Upper lobe of left lung (tissue), 6 donors: ENCODE measurements around the gene AJAP1. TPM values are rescaled to one million over a fixed set of nuclear protein-coding genes. Genes with fewer than 3 reads are reported as not detected.

Experiments
- ATAC-seq, 2 donors: fragments of 200-7000 bp; cut with Tn5 transposase; one replicate each; pipeline ENCODE4 v1.9.1; 2022; ENCODE audit warnings: mild to moderate bottlenecking in 2 of 2, moderate library complexity in 2 of 2; ENCODE audit not compliant: low FRiP score in 2 of 2
- DNase-seq, 2 donors: peaks; one replicate each; pipeline ENCODE4 v3.0.0-alpha.2; 2019 to 2020
- H3K27ac ChIP-seq, 4 donors: fragments of 200-600 bp; sonication (generic); one replicate each; pipeline ENCODE4 v1.5.1; 2016 to 2019
- H3K27me3 ChIP-seq, 4 donors: fragments of 200-600 bp; sonication (generic); one replicate each; pipeline ENCODE4 v1.5.1; 2017 to 2019
- H3K36me3 ChIP-seq, 4 donors: fragments of 200-600 bp; sonication (generic); one replicate each; pipeline ENCODE4 v1.5.1; 2016 to 2019
- H3K4me1 ChIP-seq, 4 donors: fragments of 200-600 bp; sonication (generic); one replicate each; pipeline ENCODE4 v1.5.1; 2018 to 2019
- H3K4me3 ChIP-seq, 4 donors: fragments of 200-600 bp; sonication (generic); one replicate each; pipeline ENCODE4 v1.5.1; 2017 to 2019; ENCODE audit warnings: mild to moderate bottlenecking in 2 of 4, moderate library complexity in 1 of 4
- H3K9me3 ChIP-seq, 4 donors: fragments of 200-600 bp; sonication (generic); one replicate each; pipeline ENCODE4 v1.5.1; 2018 to 2019
- EP300 ChIP-seq, 4 donors: sonication (generic); formaldehyde crosslinking; IDR thresholded peaks; one replicate each; pipeline ENCODE4 v1.5.1; 2017; ENCODE audit warnings: antibody characterized with exemption in 4 of 4, control low read depth in 2 of 4
- POLR2A ChIP-seq, 4 donors: fragments of 450-650 bp; IDR thresholded peaks; one replicate each; pipeline ENCODE4 v1.5.1; 2016 to 2017; ENCODE audit warnings: antibody characterized with exemption in 4 of 4, mild to moderate bottlenecking in 2 of 4
- POLR2AphosphoS5 ChIP-seq, 2 donors: sonication (generic); formaldehyde crosslinking; IDR thresholded peaks; one replicate each; pipeline ENCODE4 v1.5.1; 2017; ENCODE audit warnings: antibody characterized with exemption in 2 of 2
- WGBS, 2 donors: methylation state at CpG; one replicate each; pipeline ENCODE4 v1.1.5; 2017 to 2018; 5-methylcytosine and 5-hydroxymethylcytosine counted together
- total RNA-seq, 6 donors: library from RNA; depleted of rRNA in 4 of 6; stranded (reverse); fragments of >200 nt in 4 of 6; gene quantifications; one replicate each; pipeline versions ENCODE4 v1.1.0 to v1.2.1, GENCODE V29; 2016 to 2021
- TF ChIP-seq, protein P1 (sequence below), 6 experiments: fragments of 450-650 bp in 4 of 6; fragments of 200-600 bp in 2 of 6; sonication (generic) in 2 of 6; IDR thresholded peaks; one replicate each; pipeline ENCODE4 v1.5.1; 2016 to 2019; ENCODE audit warnings: antibody characterized with exemption in 6 of 6
- donor health status: DM: no; HTN: no; CAD: no; lungs with moderate emphysema.
- donor health status: DM: no; HTN: yes; CAD: no; lungs with severe emphysema.

Gene AJAP1
- total RNA-seq, 6 donors from 2014 or later = 0.54 to 4.6 (median 2.9) TPM

DNA sequence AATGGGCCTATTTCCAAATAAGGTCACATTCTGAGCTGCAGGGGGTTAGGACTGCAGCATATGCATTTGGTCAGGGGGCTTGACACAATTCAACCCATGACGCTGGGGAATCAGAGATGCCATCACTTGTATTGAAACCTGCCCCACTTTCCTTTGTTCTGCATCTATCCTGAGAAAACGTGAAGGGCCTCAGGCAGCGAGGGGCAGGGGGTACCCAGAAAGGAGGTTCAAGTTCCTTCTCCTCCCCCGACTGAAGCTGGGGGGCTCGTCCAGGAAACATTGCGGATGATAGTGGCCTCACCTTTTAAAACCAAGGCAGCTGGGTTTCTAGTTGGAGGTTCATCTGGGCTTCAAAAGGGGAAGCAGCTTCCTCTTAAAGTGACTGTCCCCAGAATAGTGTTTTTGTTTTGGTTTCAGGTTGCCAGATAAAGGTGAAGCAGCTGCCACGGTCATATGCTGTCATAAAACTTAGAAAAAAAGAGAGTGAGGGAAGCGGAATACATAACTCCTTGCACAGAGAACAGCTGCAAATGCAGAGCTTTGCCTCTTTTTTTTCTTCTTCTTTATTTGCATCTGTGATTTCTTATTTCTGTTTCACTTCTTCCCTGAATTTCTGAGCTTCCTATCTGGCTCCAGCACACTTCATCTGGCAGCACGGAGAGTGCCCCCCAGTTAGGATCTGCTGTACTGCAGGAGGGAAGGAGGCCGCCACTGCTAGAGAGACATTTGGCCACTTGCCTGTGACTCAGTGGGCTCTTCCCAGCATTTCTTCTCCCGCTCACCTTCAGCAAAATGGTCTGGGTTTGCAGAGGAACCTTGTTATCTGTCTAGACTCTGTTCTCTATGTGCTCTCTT, 142.0 kb downstream of the AJAP1 start:
- Histone ChIP-seq H3K27me3 (no peaks in the 10 kb centered on the region), H3K27ac (no peak overlapping the region), H3K36me3 (no peaks in the 10 kb centered on the region), H3K9me3 (peaks cover 0 to 12% (median 0%) of the 10 kb centered on the region in 4 donors), H3K4me1 (no peaks in the 10 kb centered on the region), H3K4me3 (no peak overlapping the region)
- TF ChIP-seq, protein P1, sequence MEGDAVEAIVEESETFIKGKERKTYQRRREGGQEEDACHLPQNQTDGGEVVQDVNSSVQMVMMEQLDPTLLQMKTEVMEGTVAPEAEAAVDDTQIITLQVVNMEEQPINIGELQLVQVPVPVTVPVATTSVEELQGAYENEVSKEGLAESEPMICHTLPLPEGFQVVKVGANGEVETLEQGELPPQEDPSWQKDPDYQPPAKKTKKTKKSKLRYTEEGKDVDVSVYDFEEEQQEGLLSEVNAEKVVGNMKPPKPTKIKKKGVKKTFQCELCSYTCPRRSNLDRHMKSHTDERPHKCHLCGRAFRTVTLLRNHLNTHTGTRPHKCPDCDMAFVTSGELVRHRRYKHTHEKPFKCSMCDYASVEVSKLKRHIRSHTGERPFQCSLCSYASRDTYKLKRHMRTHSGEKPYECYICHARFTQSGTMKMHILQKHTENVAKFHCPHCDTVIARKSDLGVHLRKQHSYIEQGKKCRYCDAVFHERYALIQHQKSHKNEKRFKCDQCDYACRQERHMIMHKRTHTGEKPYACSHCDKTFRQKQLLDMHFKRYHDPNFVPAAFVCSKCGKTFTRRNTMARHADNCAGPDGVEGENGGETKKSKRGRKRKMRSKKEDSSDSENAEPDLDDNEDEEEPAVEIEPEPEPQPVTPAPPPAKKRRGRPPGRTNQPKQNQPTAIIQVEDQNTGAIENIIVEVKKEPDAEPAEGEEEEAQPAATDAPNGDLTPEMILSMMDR (IDR thresholded peaks at IDR 0.05) = no peak
- TF ChIP-seq POLR2AphosphoS5 (IDR thresholded peaks at IDR 0.05) (no peak), POLR2A (IDR thresholded peaks at IDR 0.05) (no peak), EP300 (IDR thresholded peaks at IDR 0.05) (no peak)
- 80 to 82% methylated on average over 10 to 11 of the region's 11 CpGs for WGBS, 2 donors
- DNase-seq (no peak), ATAC-seq (no peak)

DNA sequence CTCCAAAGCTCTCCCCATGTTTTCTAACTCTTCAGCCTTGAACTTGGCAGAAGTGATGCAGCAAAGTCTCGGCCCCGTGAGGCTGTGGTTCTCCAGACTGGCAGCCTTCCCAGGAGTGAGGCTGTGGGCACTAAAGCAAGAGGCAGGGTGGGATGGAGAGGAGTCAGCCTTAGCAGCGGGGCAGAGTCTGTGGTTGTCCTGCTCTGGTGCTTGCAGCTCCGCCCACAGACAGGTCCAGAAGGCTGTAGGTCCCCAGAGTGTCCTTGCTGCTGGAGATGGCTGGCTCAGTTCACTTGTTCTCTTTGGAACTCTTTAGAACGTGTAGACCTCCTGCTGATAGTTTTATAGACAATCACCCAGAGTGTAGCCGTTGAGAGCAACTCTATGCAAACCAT, 142.6 kb downstream of the AJAP1 start:
- ATAC-seq (no peak), DNase-seq (no peak)
- TF ChIP-seq POLR2A (IDR thresholded peaks at IDR 0.05) = no peak
- no peak for TF ChIP-seq EP300 (IDR thresholded peaks at IDR 0.05)
- no peak for TF ChIP-seq POLR2AphosphoS5 (IDR thresholded peaks at IDR 0.05)
- TF ChIP-seq, protein P1 (IDR thresholded peaks at IDR 0.05) = no peak
- H3K9me3 ChIP-seq = peaks cover 0 to 12% (median 0%) of the 10 kb centered on the region in 4 donors
- H3K27me3 ChIP-seq = no peaks in the 10 kb centered on the region
- H3K36me3 ChIP-seq = no peaks in the 10 kb centered on the region
- no peaks in the 10 kb centered on the region for H3K4me1 ChIP-seq
- WGBS, 2 donors = 86 to 91% methylated on average over 6 of the region's 6 CpGs
- no peak overlapping the region for H3K27ac ChIP-seq
- H3K4me3 ChIP-seq = no peak overlapping the region

DNA sequence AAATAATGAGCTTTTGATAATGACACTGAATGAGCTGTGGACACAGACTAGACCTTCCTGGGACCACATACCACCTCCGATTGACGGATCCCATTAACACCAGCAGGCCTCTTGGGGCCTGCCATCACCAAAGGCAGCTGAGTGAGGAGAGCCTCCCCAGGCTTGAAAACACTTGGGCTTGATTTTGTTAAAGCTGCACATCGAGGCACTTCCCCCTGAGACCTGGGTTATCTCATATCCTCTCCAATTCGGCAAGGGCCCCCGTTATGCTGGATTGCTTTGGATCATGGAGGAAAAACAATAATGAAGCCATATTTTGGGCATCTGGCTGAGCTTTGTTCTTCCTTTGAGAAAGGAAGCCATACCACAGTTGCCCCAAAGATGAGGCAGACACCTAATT, 143.0 kb downstream of the AJAP1 start:
- no peak overlapping the region for H3K27ac ChIP-seq
- H3K27me3 ChIP-seq = no peaks in the 10 kb centered on the region
- 85 to 90% methylated on average over 2 to 5 of the region's 5 CpGs for WGBS, 2 donors
- H3K9me3 ChIP-seq = peaks cover 0 to 12% (median 0%) of the 10 kb centered on the region in 4 donors
- no peak overlapping the region for H3K4me3 ChIP-seq
- ATAC-seq (no peak), DNase-seq (no peak)
- no peak for TF ChIP-seq POLR2A (IDR thresholded peaks at IDR 0.05)
- no peak for TF ChIP-seq EP300 (IDR thresholded peaks at IDR 0.05)
- TF ChIP-seq POLR2AphosphoS5 (IDR thresholded peaks at IDR 0.05) = no peak
- TF ChIP-seq, protein P1 (IDR thresholded peaks at IDR 0.05) = no peak
- H3K36me3 ChIP-seq = no peaks in the 10 kb centered on the region
- no peaks in the 10 kb centered on the region for H3K4me1 ChIP-seq

DNA sequence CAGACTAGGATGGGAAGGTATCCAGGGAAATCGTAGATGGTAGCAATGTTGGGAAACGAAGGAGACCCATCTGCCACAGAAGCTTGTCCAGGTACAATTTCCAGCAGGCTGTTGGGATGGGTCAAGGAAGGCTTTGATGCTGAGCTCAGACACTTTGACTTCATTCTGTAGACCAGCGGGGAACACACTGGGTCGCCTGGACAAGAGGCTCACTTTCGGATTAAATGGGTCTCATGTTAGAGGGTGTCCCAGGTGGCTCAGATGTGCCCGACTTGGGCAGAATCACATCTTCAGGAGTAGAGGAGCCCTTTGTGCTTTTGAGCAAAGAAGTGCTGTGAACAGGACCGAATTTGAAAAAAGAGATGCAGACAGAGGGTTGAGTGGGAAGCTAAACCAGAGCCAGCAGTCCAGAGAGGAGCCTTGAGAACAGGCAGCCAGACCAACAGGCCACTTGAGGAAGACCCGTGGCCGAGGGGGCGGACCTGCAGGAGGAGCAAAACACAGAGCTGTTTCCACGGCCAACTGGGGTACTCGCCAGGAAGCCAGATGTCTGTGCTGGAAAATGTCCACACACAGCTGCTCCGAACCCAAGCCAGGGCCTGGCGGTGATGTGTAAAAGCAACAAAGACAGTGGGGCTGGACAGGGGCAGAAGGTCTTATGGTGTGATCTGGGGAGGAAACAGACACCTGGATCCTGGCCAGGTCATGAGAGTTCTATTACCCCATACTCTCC, 146.9 kb downstream of the AJAP1 start:
- peak; percentile 9 to 83 for ATAC-seq
- H3K27ac ChIP-seq = no peak overlapping the region
- 61 to 76% methylated on average over 14 of the region's 14 CpGs for WGBS, 2 donors

More for the DNA sequence above, 146.9 kb downstream of the AJAP1 start:
- TF ChIP-seq EP300 (IDR thresholded peaks at IDR 0.05) (no peak), POLR2AphosphoS5 (IDR thresholded peaks at IDR 0.05) (no peak), POLR2A (IDR thresholded peaks at IDR 0.05) (no peak)
- TF ChIP-seq, protein P1 (IDR thresholded peaks at IDR 0.05) = no peak
- Histone ChIP-seq H3K4me1 (no peaks in the 10 kb centered on the region), H3K9me3 (peaks cover 0 to 4% (median 0%) of the 10 kb centered on the region in 4 donors), H3K36me3 (no peaks in the 10 kb centered on the region), H3K27me3 (no peaks in the 10 kb centered on the region), H3K4me3 (no peak overlapping the region)
- no peak for DNase-seq
